ENCODE results near the gene LOXL1.

Gene LOXL1

GRCh38 chr15:73906346-73907034 is 19.8 kb upstream of the LOXL1 start:
- H3K27me3 Mint-ChIP-seq = peaks cover 12% of the 10 kb centered on the region
- H3K27ac Mint-ChIP-seq = peak overlapping the region; percentile 8
- DNase-seq (ENCODE audit: low spot score in 2 of 2) = no peak

GRCh38 chr15:73907035-73907408 is 19.2 kb upstream of the LOXL1 start:
- peaks cover 12% of the 10 kb centered on the region for H3K27me3 Mint-ChIP-seq

More at GRCh38 chr15:73906346-73907034, 19.8 kb upstream of the LOXL1 start:
- H3K9me3 Mint-ChIP-seq = no peaks in the 10 kb centered on the region
- H3K36me3 Mint-ChIP-seq = peaks cover 3% of the 10 kb centered on the region
- H3K4me3 Mint-ChIP-seq = no peak overlapping the region
- no peaks in the 10 kb centered on the region for H3K4me1 Mint-ChIP-seq
- ATAC-seq (ENCODE audit: low read depth) = no peak

GRCh38 chr15:73908030-73908821 is 18.0 kb upstream of the LOXL1 start:
- H3K4me3 Mint-ChIP-seq = no peak overlapping the region
- H3K4me1 Mint-ChIP-seq = no peaks in the 10 kb centered on the region
- ATAC-seq (ENCODE audit: low read depth) = peak; percentile 99
- H3K9me3 Mint-ChIP-seq = no peaks in the 10 kb centered on the region
- DNase-seq (ENCODE audit: low spot score in 2 of 2) = peak; percentile 67 to 76
- peaks cover 11% of the 10 kb centered on the region for H3K27me3 Mint-ChIP-seq
- H3K27ac Mint-ChIP-seq = no peak overlapping the region
- H3K36me3 Mint-ChIP-seq = peaks cover 3% of the 10 kb centered on the region

More at GRCh38 chr15:73907035-73907408, 19.2 kb upstream of the LOXL1 start:
- no peaks in the 10 kb centered on the region for H3K9me3 Mint-ChIP-seq
- peak overlapping the region; percentile 8 for H3K27ac Mint-ChIP-seq
- peaks cover 3% of the 10 kb centered on the region for H3K36me3 Mint-ChIP-seq
- H3K4me1 Mint-ChIP-seq = no peaks in the 10 kb centered on the region
- ATAC-seq (ENCODE audit: low read depth) (no peak), DNase-seq (ENCODE audit: low spot score in 2 of 2) (no peak)
- H3K4me3 Mint-ChIP-seq = no peak overlapping the region

- H3K36me3 Mint-ChIP-seq = peaks cover 3% of the 10 kb centered on the region
- peaks cover 9% of the 10 kb centered on the region for H3K27me3 Mint-ChIP-seq
- DNase-seq (ENCODE audit: low spot score in 2 of 2) (no peak), ATAC-seq (ENCODE audit: low read depth) (no peak)
- H3K4me3 Mint-ChIP-seq = no peak overlapping the region
- H3K9me3 Mint-ChIP-seq = no peaks in the 10 kb centered on the region
- no peak overlapping the region for H3K27ac Mint-ChIP-seq
- no peaks in the 10 kb centered on the region for H3K4me1 Mint-ChIP-seq
These were observed 17.5 kb upstream of the LOXL1 start for GRCh38 chr15:73908822-73909122.

- no peak for DNase-seq (ENCODE audit: low spot score in 2 of 2)
- H3K36me3 Mint-ChIP-seq = peaks cover under 1% of the 10 kb centered on the region
- no peak overlapping the region for H3K27ac Mint-ChIP-seq
- no peaks in the 10 kb centered on the region for H3K9me3 Mint-ChIP-seq
- no peak for ATAC-seq (ENCODE audit: low read depth)
- H3K4me3 Mint-ChIP-seq = no peak overlapping the region
- no peaks in the 10 kb centered on the region for H3K4me1 Mint-ChIP-seq
- peaks cover 10% of the 10 kb centered on the region for H3K27me3 Mint-ChIP-seq
These were observed 16.6 kb upstream of the LOXL1 start for GRCh38 chr15:73909651-73910050.

- Mint-ChIP-seq H3K4me3 (no peak overlapping the region), H3K9me3 (no peaks in the 10 kb centered on the region), H3K27ac (no peak overlapping the region), H3K27me3 (peaks cover 9% of the 10 kb centered on the region), H3K36me3 (no peaks in the 10 kb centered on the region), H3K4me1 (no peaks in the 10 kb centered on the region)
- no peak for ATAC-seq (ENCODE audit: low read depth)
- no peak for DNase-seq (ENCODE audit: low spot score in 2 of 2)
These were observed 15.5 kb upstream of the LOXL1 start for GRCh38 chr15:73910522-73911303.

GRCh38 chr15:73912030-73912596 is 14.1 kb upstream of the LOXL1 start:
- no peak for DNase-seq (ENCODE audit: low spot score in 2 of 2)
- H3K27ac Mint-ChIP-seq = no peak overlapping the region
- H3K4me1 Mint-ChIP-seq = no peaks in the 10 kb centered on the region
- ATAC-seq (ENCODE audit: low read depth) = no peak
- no peaks in the 10 kb centered on the region for H3K9me3 Mint-ChIP-seq
- peaks cover 2% of the 10 kb centered on the region for H3K36me3 Mint-ChIP-seq
- H3K4me3 Mint-ChIP-seq = no peak overlapping the region
- peaks cover 9% of the 10 kb centered on the region for H3K27me3 Mint-ChIP-seq

GRCh38 chr15:73914145-73914544 is 12.1 kb upstream of the LOXL1 start:
- H3K27me3 Mint-ChIP-seq = peaks cover 9% of the 10 kb centered on the region
- H3K27ac Mint-ChIP-seq = no peak overlapping the region
- H3K9me3 Mint-ChIP-seq = peaks cover 3% of the 10 kb centered on the region
- H3K36me3 Mint-ChIP-seq = peaks cover 11% of the 10 kb centered on the region
- no peak for ATAC-seq (ENCODE audit: low read depth)
- H3K4me3 Mint-ChIP-seq = no peak overlapping the region
- H3K4me1 Mint-ChIP-seq = no peaks in the 10 kb centered on the region
- DNase-seq (ENCODE audit: low spot score in 2 of 2) = no peak

GRCh38 chr15:73915082-73915481 is 11.2 kb upstream of the LOXL1 start:
- no peak overlapping the region for H3K27ac Mint-ChIP-seq
- peaks cover 3% of the 10 kb centered on the region for H3K9me3 Mint-ChIP-seq
- peaks cover 11% of the 10 kb centered on the region for H3K36me3 Mint-ChIP-seq
- no peak overlapping the region for H3K4me3 Mint-ChIP-seq
- no peak for ATAC-seq (ENCODE audit: low read depth)
- peaks cover 9% of the 10 kb centered on the region for H3K27me3 Mint-ChIP-seq
- DNase-seq (ENCODE audit: low spot score in 2 of 2) = no peak
- H3K4me1 Mint-ChIP-seq = no peaks in the 10 kb centered on the region

GRCh38 chr15:73918784-73919183 is 7.5 kb upstream of the LOXL1 start:
- peaks cover 5% of the 10 kb centered on the region for H3K4me1 Mint-ChIP-seq
- peaks cover 3% of the 10 kb centered on the region for H3K27me3 Mint-ChIP-seq
- H3K36me3 Mint-ChIP-seq = peaks cover 11% of the 10 kb centered on the region
- no peak overlapping the region for H3K4me3 Mint-ChIP-seq
- no peak for ATAC-seq (ENCODE audit: low read depth)
- peaks cover 3% of the 10 kb centered on the region for H3K9me3 Mint-ChIP-seq
- H3K27ac Mint-ChIP-seq = no peak overlapping the region
- no peak for DNase-seq (ENCODE audit: low spot score in 2 of 2)

GRCh38 chr15:73919706-73920105 is 6.6 kb upstream of the LOXL1 start:
- DNase-seq (ENCODE audit: low spot score in 2 of 2) (no peak), ATAC-seq (ENCODE audit: low read depth) (no peak)
- Mint-ChIP-seq H3K4me1 (peaks cover 6% of the 10 kb centered on the region), H3K27me3 (no peaks in the 10 kb centered on the region), H3K27ac (no peak overlapping the region), H3K4me3 (no peak overlapping the region), H3K36me3 (peaks cover 11% of the 10 kb centered on the region), H3K9me3 (peaks cover 3% of the 10 kb centered on the region)

GRCh38 chr15:73921254-73921925 is 4.9 kb upstream of the LOXL1 start:
- no peak for DNase-seq (ENCODE audit: low spot score in 2 of 2)
- Mint-ChIP-seq H3K4me1 (peaks cover 6% of the 10 kb centered on the region), H3K27ac (peak overlapping the region; percentile 35), H3K4me3 (no peak overlapping the region), H3K27me3 (no peaks in the 10 kb centered on the region), H3K9me3 (peaks cover 3% of the 10 kb centered on the region), H3K36me3 (peaks cover 10% of the 10 kb centered on the region)
- ATAC-seq (ENCODE audit: low read depth) = no peak

GRCh38 chr15:73922186-73923151 is 3.8 kb upstream of the LOXL1 start:
- DNase-seq (ENCODE audit: low spot score in 2 of 2) = no peak
- peaks cover 6% of the 10 kb centered on the region for H3K4me1 Mint-ChIP-seq
- peaks cover 3% of the 10 kb centered on the region for H3K9me3 Mint-ChIP-seq
- ATAC-seq (ENCODE audit: low read depth) = no peak
- H3K36me3 Mint-ChIP-seq = peaks cover 9% of the 10 kb centered on the region
- no peak overlapping the region for H3K4me3 Mint-ChIP-seq
- H3K27ac Mint-ChIP-seq = peak overlapping the region; percentile 35
- H3K27me3 Mint-ChIP-seq = no peaks in the 10 kb centered on the region

Data from memory B cell (primary cell).